HL-60/S4 treated with phorbol 12-myristate 13-acetate at 8.2 ng/mL for 4 days and 3 days (cell line): Measurements from ENCODE around the gene STX18.
"Not testable (repeated sequence)": the region's sequence is repeated elsewhere in the genome, so short reads cannot be mapped to it uniquely, and the experiment has no call there.

Source experiments
- in situ Hi-C: fragments of 300-500 bp; cut with MboI; formaldehyde crosslinking; loops from 2 replicates; pipeline ENCODE4 v1.15.0; 2022; ENCODE audit warnings: low sequenced_read_pairs

Gene STX18

GRCh38 chr4:4422117-4422516 lies 119.7 kb downstream of the STX18 start:
- in situ Hi-C loops = not testable (repeated sequence)

GRCh38 chr4:4421356-4421755 lies 120.5 kb downstream of the STX18 start:
- in situ Hi-C loops = no loop called here

GRCh38 chr4:4420421-4420820 lies 121.4 kb downstream of the STX18 start:
- in situ Hi-C loops = no loop called here

GRCh38 chr4:4419896-4420295 lies 122.0 kb downstream of the STX18 start:
- in situ Hi-C loops = no loop called here

GRCh38 chr4:4418676-4419390 lies 123.0 kb downstream of the STX18 start:
- in situ Hi-C loops = no loop called here

GRCh38 chr4:4417886-4418285 lies 124.0 kb downstream of the STX18 start:
- in situ Hi-C loops = no loop called here

- in situ Hi-C loops = no loop called here
Measured at GRCh38 chr4:4416981-4417380, 124.9 kb downstream of the STX18 start.

GRCh38 chr4:4415806-4416805 lies 125.7 kb downstream of the STX18 start:
- in situ Hi-C loops = no loop called here

GRCh38 chr4:4415107-4415805 lies 126.6 kb downstream of the STX18 start:
- in situ Hi-C loops = no loop called here

- in situ Hi-C loops = no loop called here
Measured at GRCh38 chr4:4413806-4414205, 128.0 kb downstream of the STX18 start.

GRCh38 chr4:4413373-4413725 lies 128.5 kb downstream of the STX18 start:
- in situ Hi-C loops = no loop called here

- in situ Hi-C loops = no loop called here
Measured at GRCh38 chr4:4412641-4413372, 129.0 kb downstream of the STX18 start.

- in situ Hi-C loops = no loop called here
Measured at GRCh38 chr4:4411906-4412305, 129.9 kb downstream of the STX18 start.

GRCh38 chr4:4410271-4410670 lies 131.6 kb downstream of the STX18 start:
- in situ Hi-C loops = no loop called here

- in situ Hi-C loops = no loop called here
Measured at GRCh38 chr4:4409416-4410115, 132.3 kb downstream of the STX18 start.

- in situ Hi-C loops = no loop called here
Measured at GRCh38 chr4:4408576-4409335, 133.1 kb downstream of the STX18 start.

GRCh38 chr4:4408132-4408523 lies 133.7 kb downstream of the STX18 start:
- in situ Hi-C loops = no loop called here

GRCh38 chr4:4407299-4408131 lies 134.3 kb downstream of the STX18 start:
- in situ Hi-C loops = no loop called here
